Measurements from ENCODE around the gene TIPRL.
"Not testable (repeated sequence)": the region's sequence is repeated elsewhere in the genome, so short reads cannot be mapped to it uniquely, and the experiment has no call there.

The TIPRL gene

GRCh38 chr1:168145184-168146159, 33.3 kb upstream of the TIPRL start:
- Histone ChIP-seq H3K27me3 (ENCODE audit: control insufficient read depth, insufficient read depth, low read length) (no peaks in the 10 kb centered on the region), H3K4me1 (ENCODE audit: control insufficient read depth, insufficient read depth, low read length) (peaks cover 3% of the 10 kb centered on the region), H3K4me3 (ENCODE audit: low read depth, low read length) (no peak overlapping the region), H3K9ac (ENCODE audit: low read depth, low read length) (no peak overlapping the region), H3K36me3 (ENCODE audit: control insufficient read depth, insufficient read depth, low read length) (no peaks in the 10 kb centered on the region), H3K9me3 (ENCODE audit: control insufficient read depth, insufficient read depth, low read length) (no peaks in the 10 kb centered on the region)

DNA sequence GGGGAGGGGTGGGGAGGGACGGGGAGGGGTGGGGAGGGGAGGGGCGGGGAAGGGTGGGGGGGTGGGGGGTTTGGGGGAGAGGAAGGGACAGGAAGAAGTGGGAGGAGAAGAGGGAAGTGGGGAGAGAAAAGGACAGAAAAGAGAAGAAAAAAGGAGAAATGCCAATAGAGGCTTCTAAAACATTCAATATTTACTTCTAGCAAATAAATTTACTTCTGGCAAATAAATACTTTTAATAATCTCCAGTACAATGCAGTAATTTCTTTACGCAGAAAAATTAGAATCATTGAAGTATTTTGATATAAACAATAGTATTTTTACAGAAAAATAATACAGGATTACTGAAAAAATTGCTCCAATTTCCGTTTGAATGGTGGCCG, 32.6 kb upstream of the TIPRL start:
- Histone ChIP-seq H3K36me3 (ENCODE audit: control insufficient read depth, insufficient read depth, low read length) (no peaks in the 10 kb centered on the region), H3K9me3 (ENCODE audit: control insufficient read depth, insufficient read depth, low read length) (no peaks in the 10 kb centered on the region), H3K27me3 (ENCODE audit: control insufficient read depth, insufficient read depth, low read length) (no peaks in the 10 kb centered on the region), H3K9ac (ENCODE audit: low read depth, low read length) (no peak overlapping the region), H3K4me1 (ENCODE audit: control insufficient read depth, insufficient read depth, low read length) (peaks cover 3% of the 10 kb centered on the region), H3K4me3 (ENCODE audit: low read depth, low read length) (no peak overlapping the region)

DNA sequence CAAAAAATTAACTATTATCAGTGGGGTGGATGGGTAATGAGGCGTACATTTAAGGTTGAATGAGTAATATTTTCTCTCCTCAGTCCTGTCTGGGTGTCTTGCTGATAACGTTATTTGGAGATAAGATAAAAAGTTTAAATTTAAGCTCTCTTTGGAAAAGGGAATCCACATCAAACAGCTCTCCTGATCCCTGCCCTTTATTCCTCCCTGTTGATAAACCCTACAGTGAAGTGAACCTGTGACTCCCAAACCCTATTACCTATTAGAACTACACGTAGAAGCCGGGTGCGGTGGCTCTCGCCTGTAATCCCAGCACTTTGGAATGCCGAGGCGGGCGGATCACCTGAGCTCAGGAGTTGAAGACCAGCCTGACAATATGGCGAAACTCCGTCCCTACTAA, 32.1 kb upstream of the TIPRL start:
- no peaks in the 10 kb centered on the region for H3K27me3 ChIP-seq (ENCODE audit: control insufficient read depth, insufficient read depth, low read length)
- peaks cover 7% of the 10 kb centered on the region for H3K4me1 ChIP-seq (ENCODE audit: control insufficient read depth, insufficient read depth, low read length)
- no peak overlapping the region for H3K9ac ChIP-seq (ENCODE audit: low read depth, low read length)
- H3K9me3 ChIP-seq (ENCODE audit: control insufficient read depth, insufficient read depth, low read length) = no peaks in the 10 kb centered on the region
- H3K4me3 ChIP-seq (ENCODE audit: low read depth, low read length) = no peak overlapping the region
- no peaks in the 10 kb centered on the region for H3K36me3 ChIP-seq (ENCODE audit: control insufficient read depth, insufficient read depth, low read length)

DNA sequence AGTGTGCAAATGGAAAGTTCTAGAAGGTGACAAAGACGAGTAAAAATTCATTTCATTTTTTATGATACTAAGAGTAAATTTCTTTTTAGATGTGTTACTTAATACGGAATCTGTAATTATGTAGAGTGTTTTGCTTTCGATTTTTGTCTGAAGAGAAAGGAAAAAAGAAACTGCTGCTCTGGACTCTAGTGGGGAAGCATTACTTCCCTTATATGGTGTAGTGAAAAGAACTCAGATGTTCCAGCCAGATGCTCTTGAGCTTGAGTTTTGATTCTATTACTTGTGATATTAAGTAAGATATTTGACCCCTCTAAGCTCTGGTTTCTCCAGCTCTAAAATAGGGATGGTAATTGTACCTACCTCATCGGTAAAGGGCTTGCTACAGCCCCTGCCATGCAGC, 29.8 kb upstream of the TIPRL start:
- Histone ChIP-seq H3K4me3 (ENCODE audit: low read depth, low read length) (no peak overlapping the region), H3K36me3 (ENCODE audit: control insufficient read depth, insufficient read depth, low read length) (no peaks in the 10 kb centered on the region), H3K4me1 (ENCODE audit: control insufficient read depth, insufficient read depth, low read length) (peaks cover 12% of the 10 kb centered on the region), H3K27me3 (ENCODE audit: control insufficient read depth, insufficient read depth, low read length) (no peaks in the 10 kb centered on the region), H3K9me3 (ENCODE audit: control insufficient read depth, insufficient read depth, low read length) (no peaks in the 10 kb centered on the region), H3K9ac (ENCODE audit: low read depth, low read length) (no peak overlapping the region)

DNA sequence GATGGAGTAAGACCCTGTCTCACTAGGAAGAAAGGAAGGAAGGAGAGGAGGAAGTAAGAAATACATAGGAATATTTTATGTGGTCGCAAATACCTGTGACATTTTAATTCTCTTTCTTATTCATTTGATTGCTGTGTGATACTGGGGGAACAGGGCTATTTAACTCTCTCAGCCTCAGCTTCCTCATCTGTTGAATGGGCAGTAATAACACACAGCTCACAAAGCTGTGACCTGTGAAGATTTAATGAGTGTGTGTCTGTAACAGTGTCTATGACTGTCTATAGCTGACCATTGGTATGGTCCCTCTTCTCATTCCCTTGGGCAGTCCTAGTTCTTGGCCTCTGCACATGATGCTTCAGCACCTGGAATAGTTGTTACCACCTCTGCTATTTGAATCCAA, 28.5 kb upstream of the TIPRL start:
- Histone ChIP-seq H3K4me1 (ENCODE audit: control insufficient read depth, insufficient read depth, low read length) (peaks cover 12% of the 10 kb centered on the region), H3K9me3 (ENCODE audit: control insufficient read depth, insufficient read depth, low read length) (no peaks in the 10 kb centered on the region), H3K9ac (ENCODE audit: low read depth, low read length) (no peak overlapping the region), H3K36me3 (ENCODE audit: control insufficient read depth, insufficient read depth, low read length) (no peaks in the 10 kb centered on the region), H3K4me3 (ENCODE audit: low read depth, low read length) (no peak overlapping the region), H3K27me3 (ENCODE audit: control insufficient read depth, insufficient read depth, low read length) (no peaks in the 10 kb centered on the region)

- H3K4me3 ChIP-seq (ENCODE audit: low read depth, low read length) = no peak overlapping the region
- H3K4me1 ChIP-seq (ENCODE audit: control insufficient read depth, insufficient read depth, low read length) = peaks cover 10% of the 10 kb centered on the region
- no peak overlapping the region for H3K9ac ChIP-seq (ENCODE audit: low read depth, low read length)
- no peaks in the 10 kb centered on the region for H3K9me3 ChIP-seq (ENCODE audit: control insufficient read depth, insufficient read depth, low read length)
- no peaks in the 10 kb centered on the region for H3K27me3 ChIP-seq (ENCODE audit: control insufficient read depth, insufficient read depth, low read length)
- H3K36me3 ChIP-seq (ENCODE audit: control insufficient read depth, insufficient read depth, low read length) = no peaks in the 10 kb centered on the region
These were observed 26.8 kb upstream of the TIPRL start for GRCh38 chr1:168151935-168152334.

- H3K9me3 ChIP-seq (ENCODE audit: control insufficient read depth, insufficient read depth, low read length); H3K4me1 ChIP-seq (ENCODE audit: control insufficient read depth, insufficient read depth, low read length); H3K27me3 ChIP-seq (ENCODE audit: control insufficient read depth, insufficient read depth, low read length); H3K9ac ChIP-seq (ENCODE audit: low read depth, low read length); H3K36me3 ChIP-seq (ENCODE audit: control insufficient read depth, insufficient read depth, low read length); H3K4me3 ChIP-seq (ENCODE audit: low read depth, low read length): not testable (repeated sequence)
These were observed 24.1 kb upstream of the TIPRL start for GRCh38 chr1:168154707-168155106.

DNA sequence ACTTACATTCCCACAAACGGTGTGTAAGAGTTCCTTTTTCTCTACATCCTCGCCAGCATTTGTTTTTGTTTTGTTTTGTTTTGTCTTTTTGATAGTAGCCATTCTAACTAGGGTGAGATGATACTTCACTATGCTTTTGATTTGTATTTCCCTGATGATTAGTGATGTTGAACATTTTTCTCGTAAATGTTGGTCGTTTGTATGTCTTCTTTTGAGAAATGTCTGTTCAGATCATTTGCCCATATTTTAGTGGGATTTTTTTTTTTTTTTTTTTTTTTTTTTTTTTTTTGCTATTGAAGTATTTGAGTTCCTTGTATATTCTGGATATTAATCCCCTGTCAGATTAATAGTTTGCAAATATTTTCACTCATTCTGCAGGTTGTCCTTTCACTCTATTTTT, 22.9 kb upstream of the TIPRL start:
- Histone ChIP-seq H3K9me3 (ENCODE audit: control insufficient read depth, insufficient read depth, low read length) (no peaks in the 10 kb centered on the region), H3K27me3 (ENCODE audit: control insufficient read depth, insufficient read depth, low read length) (no peaks in the 10 kb centered on the region), H3K36me3 (ENCODE audit: control insufficient read depth, insufficient read depth, low read length) (no peaks in the 10 kb centered on the region), H3K4me1 (ENCODE audit: control insufficient read depth, insufficient read depth, low read length) (peaks cover 10% of the 10 kb centered on the region), H3K9ac (ENCODE audit: low read depth, low read length) (no peak overlapping the region), H3K4me3 (ENCODE audit: low read depth, low read length) (no peak overlapping the region)

- Histone ChIP-seq H3K36me3 (ENCODE audit: control insufficient read depth, insufficient read depth, low read length) (no peaks in the 10 kb centered on the region), H3K9me3 (ENCODE audit: control insufficient read depth, insufficient read depth, low read length) (no peaks in the 10 kb centered on the region)
These were observed 21.1 kb upstream of the TIPRL start for GRCh38 chr1:168157638-168158037.

DNA sequence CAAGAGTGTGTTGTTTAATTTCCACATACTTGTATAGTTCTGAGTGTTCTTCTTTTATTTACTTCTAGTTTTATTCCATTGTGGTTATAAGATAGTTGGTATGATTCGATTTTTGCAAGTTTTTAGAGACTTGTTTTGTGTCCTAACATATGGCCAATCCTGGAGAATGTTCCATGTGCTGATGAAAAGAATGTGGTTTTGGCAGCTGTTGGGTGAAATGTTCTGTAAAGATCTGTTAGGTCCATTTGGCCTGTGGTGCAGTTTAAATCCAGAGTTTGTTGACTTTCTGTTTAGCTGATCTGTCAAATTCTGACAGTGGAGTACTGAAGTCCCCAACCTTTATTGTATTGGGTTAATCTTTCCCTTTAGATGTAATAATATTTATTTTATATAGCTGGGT, 19.5 kb upstream of the TIPRL start:
- no peaks in the 10 kb centered on the region for H3K9me3 ChIP-seq (ENCODE audit: control insufficient read depth, insufficient read depth, low read length)
- no peak overlapping the region for H3K9ac ChIP-seq (ENCODE audit: low read depth, low read length)
- H3K27me3 ChIP-seq (ENCODE audit: control insufficient read depth, insufficient read depth, low read length) = no peaks in the 10 kb centered on the region
- no peaks in the 10 kb centered on the region for H3K4me1 ChIP-seq (ENCODE audit: control insufficient read depth, insufficient read depth, low read length)
- no peaks in the 10 kb centered on the region for H3K36me3 ChIP-seq (ENCODE audit: control insufficient read depth, insufficient read depth, low read length)
- H3K4me3 ChIP-seq (ENCODE audit: low read depth, low read length) = no peak overlapping the region

More at GRCh38 chr1:168157638-168158037, 21.1 kb upstream of the TIPRL start:
- H3K4me3 ChIP-seq (ENCODE audit: low read depth, low read length) = no peak overlapping the region
- no peak overlapping the region for H3K9ac ChIP-seq (ENCODE audit: low read depth, low read length)
- no peaks in the 10 kb centered on the region for H3K4me1 ChIP-seq (ENCODE audit: control insufficient read depth, insufficient read depth, low read length)
- no peaks in the 10 kb centered on the region for H3K27me3 ChIP-seq (ENCODE audit: control insufficient read depth, insufficient read depth, low read length)

- no peaks in the 10 kb centered on the region for H3K9me3 ChIP-seq (ENCODE audit: control insufficient read depth, insufficient read depth, low read length)
- H3K4me3 ChIP-seq (ENCODE audit: low read depth, low read length) = no peak overlapping the region
- H3K4me1 ChIP-seq (ENCODE audit: control insufficient read depth, insufficient read depth, low read length) = no peaks in the 10 kb centered on the region
- H3K9ac ChIP-seq (ENCODE audit: low read depth, low read length) = no peak overlapping the region
- no peaks in the 10 kb centered on the region for H3K27me3 ChIP-seq (ENCODE audit: control insufficient read depth, insufficient read depth, low read length)
- H3K36me3 ChIP-seq (ENCODE audit: control insufficient read depth, insufficient read depth, low read length) = no peaks in the 10 kb centered on the region
These were observed 18.8 kb upstream of the TIPRL start for GRCh38 chr1:168159979-168160378.

DNA sequence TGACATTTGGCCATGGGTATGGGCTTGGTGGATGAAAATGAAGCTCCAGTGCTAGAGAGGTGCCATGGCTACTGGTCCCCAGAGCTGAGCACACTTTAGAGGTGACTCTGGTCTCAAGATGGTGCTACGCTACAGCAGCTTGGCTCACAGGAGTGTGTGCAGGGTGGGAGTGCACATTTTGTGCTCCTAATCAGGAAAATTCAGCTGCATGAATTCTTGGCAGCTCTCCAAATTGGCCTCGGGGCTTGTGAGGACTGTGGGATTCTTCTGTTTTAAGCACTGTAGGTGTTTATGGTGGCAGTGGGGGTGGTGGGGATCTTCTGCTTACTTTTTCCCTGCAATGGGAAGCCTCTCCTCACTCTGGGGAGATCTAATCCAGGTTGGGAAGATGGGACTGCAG, 17.3 kb upstream of the TIPRL start:
- H3K36me3 ChIP-seq (ENCODE audit: control insufficient read depth, insufficient read depth, low read length) = no peaks in the 10 kb centered on the region
- H3K4me3 ChIP-seq (ENCODE audit: low read depth, low read length) = no peak overlapping the region
- H3K27me3 ChIP-seq (ENCODE audit: control insufficient read depth, insufficient read depth, low read length) = no peaks in the 10 kb centered on the region
- no peaks in the 10 kb centered on the region for H3K4me1 ChIP-seq (ENCODE audit: control insufficient read depth, insufficient read depth, low read length)
- no peak overlapping the region for H3K9ac ChIP-seq (ENCODE audit: low read depth, low read length)
- H3K9me3 ChIP-seq (ENCODE audit: control insufficient read depth, insufficient read depth, low read length) = no peaks in the 10 kb centered on the region

All from iPS-15b (cell line).